WTC11 (cell line): Measurements from ENCODE around the gene HLA-DPA1. TPM values are rescaled to one million over a fixed set of nuclear protein-coding genes. Genes with fewer than 3 reads are reported as not detected.

Source experiments
- ATAC-seq: fragments of 200-7000 bp; cut with Tn5 transposase; 2 replicates; pipeline ENCODE4 v1.10.0; 2021; ENCODE audit warnings: mild to moderate bottlenecking, moderate library complexity
- CTCF ChIA-PET: fragments of 300-600 bp; sonication (Branson Sonifier 250); formaldehyde crosslinking; loops from one replicate; lab custom pipeline; 2021; ENCODE audit warnings: antibody characterized with exemption; lab: Charles Lee
- POLR2A ChIA-PET: fragments of 350-600 bp; sonication (Branson Sonifier 250); formaldehyde crosslinking; loops from one replicate; lab custom pipeline; 2021; ENCODE audit warnings: antibody characterized with exemption; lab: Charles Lee
- DNase-seq: peaks from one replicate; pipeline ENCODE4 v3.0.0; 2021; ENCODE audit warnings: low spot score
- H3K27ac Mint-ChIP-seq: 2 replicates; pipeline ENCODE4 v1.8.0; 2021; ENCODE audit warnings: mixed read lengths
- H3K27me3 Mint-ChIP-seq: 2 replicates; pipeline ENCODE4 v1.8.0; 2021; ENCODE audit warnings: low read depth, mild to moderate bottlenecking, moderate library complexity, mixed read lengths
- H3K36me3 Mint-ChIP-seq: 2 replicates; pipeline ENCODE4 v1.8.0; 2021; ENCODE audit warnings: mixed read lengths
- H3K4me1 Mint-ChIP-seq: 2 replicates; pipeline ENCODE4 v1.8.0; 2022; ENCODE audit warnings: mixed read lengths
- H3K4me3 Mint-ChIP-seq: 2 replicates; pipeline ENCODE4 v1.8.0; 2021; ENCODE audit warnings: mild to moderate bottlenecking, moderate library complexity, mixed read lengths
- H3K9me3 Mint-ChIP-seq: 2 replicates; pipeline ENCODE4 v1.8.0; 2021; ENCODE audit warnings: mixed read lengths
- ATF1 ChIP-seq: sonication (generic); formaldehyde crosslinking; IDR thresholded peaks from 2 replicates; pipeline ENCODE4 v1.8.1; 2023; ENCODE audit warnings: mild to moderate bottlenecking, moderate library complexity, missing genetic modification reagents
- E2F1 ChIP-seq: sonication (generic); formaldehyde crosslinking; IDR thresholded peaks from 2 replicates; pipeline ENCODE4 v1.8.0; 2022; ENCODE audit warnings: mild to moderate bottlenecking, missing genetic modification reagents
- E2F4 ChIP-seq: sonication (generic); formaldehyde crosslinking; IDR thresholded peaks from 2 replicates; pipeline ENCODE4 v1.8.1; 2022; ENCODE audit warnings: low read depth, mild to moderate bottlenecking, moderate library complexity, missing genetic modification reagents, borderline replicate concordance
- ETV6 ChIP-seq: sonication (generic); formaldehyde crosslinking; IDR thresholded peaks from 2 replicates; pipeline ENCODE4 v1.8.1; 2022; ENCODE audit warnings: mild to moderate bottlenecking, missing genetic modification reagents
- GABPB1 ChIP-seq: sonication (generic); formaldehyde crosslinking; IDR thresholded peaks from 2 replicates; pipeline ENCODE4 v1.8.1; 2023; ENCODE audit warnings: mild to moderate bottlenecking, missing genetic modification reagents
- GTF2I ChIP-seq: fragments of 250-450 bp; sonication (Bioruptor Pico); conservative IDR thresholded peaks from 2 replicates; pipeline ENCODE4 v1.4.0; 2021; ENCODE audit warnings: mild to moderate bottlenecking
- HMGA2 ChIP-seq: fragments of 250-450 bp; sonication (Bioruptor Pico); IDR thresholded peaks from 2 replicates; pipeline ENCODE4 v1.4.0; 2021; ENCODE audit warnings: mild to moderate bottlenecking, moderate library complexity
- IRF1 ChIP-seq: sonication (generic); formaldehyde crosslinking; IDR thresholded peaks from 2 replicates; pipeline ENCODE4 v1.8.0; 2023; ENCODE audit warnings: missing genetic modification reagents
- MLX ChIP-seq: sonication (generic); formaldehyde crosslinking; IDR thresholded peaks from 2 replicates; pipeline ENCODE4 v1.8.1; 2023; ENCODE audit warnings: mild to moderate bottlenecking, missing genetic modification reagents, moderate library complexity
- NFYB ChIP-seq: sonication (generic); formaldehyde crosslinking; conservative IDR thresholded peaks from 2 replicates; pipeline ENCODE4 v1.8.0; 2022; ENCODE audit warnings: low read depth, missing genetic modification reagents
- NR2C2 ChIP-seq: sonication (generic); formaldehyde crosslinking; IDR thresholded peaks from 2 replicates; pipeline ENCODE4 v1.8.0; 2022; ENCODE audit warnings: mild to moderate bottlenecking, missing genetic modification reagents
- RELA ChIP-seq: sonication (generic); formaldehyde crosslinking; IDR thresholded peaks from 2 replicates; pipeline ENCODE4 v1.8.1; 2022; ENCODE audit warnings: missing genetic modification reagents, mild to moderate bottlenecking, borderline replicate concordance
- SOX15 ChIP-seq: fragments of 250-450 bp; sonication (Bioruptor Pico); IDR thresholded peaks from 2 replicates; pipeline ENCODE4 v1.9.0; 2021; ENCODE audit warnings: mild to moderate bottlenecking
- STAT6 ChIP-seq: sonication (generic); formaldehyde crosslinking; conservative IDR thresholded peaks from 2 replicates; pipeline ENCODE4 v1.8.1; 2023; ENCODE audit warnings: mild to moderate bottlenecking, low read depth, missing genetic modification reagents, moderate library complexity
- TEAD1 ChIP-seq: sonication (generic); formaldehyde crosslinking; IDR thresholded peaks from 2 replicates; pipeline ENCODE4 v1.8.0; 2022; ENCODE audit warnings: mild to moderate bottlenecking, missing genetic modification reagents
- TP53 ChIP-seq: sonication (generic); formaldehyde crosslinking; IDR thresholded peaks from 2 replicates; pipeline ENCODE4 v1.8.1; 2023; ENCODE audit warnings: mild to moderate bottlenecking, missing genetic modification reagents
- ZNF121 ChIP-seq: sonication (generic); formaldehyde crosslinking; IDR thresholded peaks from 2 replicates; pipeline ENCODE4 v1.8.0; 2023; ENCODE audit warnings: missing genetic modification reagents
- ZNF138 ChIP-seq: sonication (generic); formaldehyde crosslinking; conservative IDR thresholded peaks from 2 replicates; pipeline ENCODE4 v1.8.1; 2022; ENCODE audit warnings: mild to moderate bottlenecking, moderate library complexity, missing genetic modification reagents
- ZNF263 ChIP-seq: sonication (generic); formaldehyde crosslinking; IDR thresholded peaks from 2 replicates; pipeline ENCODE4 v1.8.1; 2022; ENCODE audit warnings: low read depth, mild to moderate bottlenecking, moderate library complexity, missing genetic modification reagents
- ZNF423 ChIP-seq: fragments of 250-450 bp; sonication (Bioruptor Pico); IDR thresholded peaks from 2 replicates; pipeline ENCODE4 v2.1.2; 2022; ENCODE audit warnings: mild to moderate bottlenecking, moderate library complexity
- total RNA-seq: library from RNA; stranded (reverse); gene quantifications from 3 replicates; pipeline ENCODE4 v1.2.3, GENCODE V29; 2021
- TF ChIP-seq, protein P1 (sequence below): fragments of 250-450 bp; sonication (Bioruptor Pico); IDR thresholded peaks from 2 replicates; pipeline ENCODE4 v1.9.0; 2021; ENCODE audit warnings: mild to moderate bottlenecking
- TF ChIP-seq, protein P2 (sequence below): sonication (generic); formaldehyde crosslinking; IDR thresholded peaks from 2 replicates; pipeline ENCODE4 v1.8.1; 2022; ENCODE audit warnings: mild to moderate bottlenecking, missing genetic modification reagents, moderate library complexity, borderline replicate concordance
- TF ChIP-seq, protein P3 (sequence below): sonication (generic); formaldehyde crosslinking; IDR thresholded peaks from 2 replicates; pipeline ENCODE4 v1.8.1; 2023; ENCODE audit warnings: mild to moderate bottlenecking, missing genetic modification reagents, moderate library complexity
- TF ChIP-seq, protein P4 (sequence below): sonication (generic); formaldehyde crosslinking; IDR thresholded peaks from 2 replicates; pipeline ENCODE4 v1.8.1; 2022; ENCODE audit warnings: missing genetic modification reagents, borderline replicate concordance

The HLA-DPA1 gene
- total RNA-seq, 1 experiment from 2014 or later = 4.9 TPM

DNA sequence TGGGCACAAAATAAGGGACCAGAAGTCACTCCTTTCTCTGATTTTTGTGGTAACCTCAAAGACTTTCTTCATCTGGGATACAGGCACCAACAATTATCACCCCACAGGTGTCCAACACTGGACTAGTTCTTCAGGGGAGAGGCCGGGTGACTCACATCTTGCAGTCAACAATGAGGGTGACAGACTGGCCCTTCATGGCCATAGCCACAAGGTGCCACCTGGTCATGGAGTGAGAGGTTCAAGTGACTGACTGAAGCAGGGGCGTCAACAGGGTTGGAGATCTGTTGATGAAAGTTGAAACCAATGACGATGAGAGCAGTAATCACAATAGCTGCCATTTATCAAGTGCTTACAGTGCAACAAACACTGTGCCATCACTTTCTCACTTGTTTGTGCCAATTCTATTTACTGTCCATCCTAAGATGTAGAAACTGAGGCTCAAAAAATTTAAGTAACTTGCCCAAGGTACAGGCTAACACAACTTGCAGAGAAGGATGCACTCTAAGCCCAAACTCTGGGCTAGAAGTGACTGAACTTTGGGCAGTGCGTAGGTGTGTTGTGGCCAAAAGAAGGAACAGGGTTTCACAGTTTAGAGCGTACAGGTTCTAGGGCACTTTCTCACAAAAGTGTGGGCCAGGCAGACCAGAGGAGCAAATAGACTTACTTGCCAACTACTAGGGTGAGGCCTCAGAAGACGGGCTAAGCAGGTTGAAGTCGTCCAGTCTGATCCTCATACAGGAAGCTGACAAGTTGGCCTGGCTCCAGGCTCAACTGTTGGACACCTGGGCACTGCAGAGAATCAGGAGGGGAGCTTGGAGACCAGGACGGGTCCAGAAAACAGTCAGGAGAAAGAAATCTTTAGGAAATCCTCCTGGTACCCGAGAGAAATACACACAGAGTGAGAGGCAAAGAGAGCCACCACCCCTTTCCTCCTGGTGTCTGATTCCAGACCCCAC is 32.7 kb upstream of the HLA-DPA1 start:
- no peak overlapping the region for H3K4me3 Mint-ChIP-seq
- no peak for DNase-seq
- TF ChIP-seq, protein P1, sequence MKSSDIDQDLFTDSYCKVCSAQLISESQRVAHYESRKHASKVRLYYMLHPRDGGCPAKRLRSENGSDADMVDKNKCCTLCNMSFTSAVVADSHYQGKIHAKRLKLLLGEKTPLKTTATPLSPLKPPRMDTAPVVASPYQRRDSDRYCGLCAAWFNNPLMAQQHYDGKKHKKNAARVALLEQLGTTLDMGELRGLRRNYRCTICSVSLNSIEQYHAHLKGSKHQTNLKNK (CRISPR knock-in tag) = no peak
- no peak for TF ChIP-seq IRF1 (CRISPR knock-in tag)
- TF ChIP-seq NR2C2 (CRISPR knock-in tag) = no peak
- no peak for TF ChIP-seq GABPB1
- TF ChIP-seq, protein P2, sequence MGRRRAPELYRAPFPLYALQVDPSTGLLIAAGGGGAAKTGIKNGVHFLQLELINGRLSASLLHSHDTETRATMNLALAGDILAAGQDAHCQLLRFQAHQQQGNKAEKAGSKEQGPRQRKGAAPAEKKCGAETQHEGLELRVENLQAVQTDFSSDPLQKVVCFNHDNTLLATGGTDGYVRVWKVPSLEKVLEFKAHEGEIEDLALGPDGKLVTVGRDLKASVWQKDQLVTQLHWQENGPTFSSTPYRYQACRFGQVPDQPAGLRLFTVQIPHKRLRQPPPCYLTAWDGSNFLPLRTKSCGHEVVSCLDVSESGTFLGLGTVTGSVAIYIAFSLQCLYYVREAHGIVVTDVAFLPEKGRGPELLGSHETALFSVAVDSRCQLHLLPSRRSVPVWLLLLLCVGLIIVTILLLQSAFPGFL (CRISPR knock-in tag) = no peak
- no peak for TF ChIP-seq MLX
- TF ChIP-seq ETV6 = no peak
- no peak for TF ChIP-seq ATF1
- no peak for TF ChIP-seq ZNF423 (CRISPR knock-in tag)
- no peak for TF ChIP-seq GTF2I (CRISPR knock-in tag)
- TF ChIP-seq ZNF263 (CRISPR knock-in tag) = no peak
- TF ChIP-seq ZNF138 (CRISPR knock-in tag) = no peak
- no peak for TF ChIP-seq RELA (CRISPR knock-in tag)
- no peak for TF ChIP-seq ZNF121
- TF ChIP-seq, protein P3, sequence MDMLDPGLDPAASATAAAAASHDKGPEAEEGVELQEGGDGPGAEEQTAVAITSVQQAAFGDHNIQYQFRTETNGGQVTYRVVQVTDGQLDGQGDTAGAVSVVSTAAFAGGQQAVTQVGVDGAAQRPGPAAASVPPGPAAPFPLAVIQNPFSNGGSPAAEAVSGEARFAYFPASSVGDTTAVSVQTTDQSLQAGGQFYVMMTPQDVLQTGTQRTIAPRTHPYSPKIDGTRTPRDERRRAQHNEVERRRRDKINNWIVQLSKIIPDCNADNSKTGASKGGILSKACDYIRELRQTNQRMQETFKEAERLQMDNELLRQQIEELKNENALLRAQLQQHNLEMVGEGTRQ (CRISPR knock-in tag) = no peak
- TF ChIP-seq TP53 (CRISPR knock-in tag) = no peak
- TF ChIP-seq STAT6 (CRISPR knock-in tag) = no peak
- TF ChIP-seq, all 79 proteins: peak for 0
- peaks cover 39% of the 10 kb centered on the region for H3K9me3 Mint-ChIP-seq
- peaks cover 42% of the 10 kb centered on the region for H3K27me3 Mint-ChIP-seq
- ChIA-PET CTCF (interaction anchor here (1.0 kb wide), 1 partner anchor 26 kb away, joined by 3 read pairs; no protein-coding TSS in a partner anchor), POLR2A (no interaction called here)
- no peaks in the 10 kb centered on the region for H3K4me1 Mint-ChIP-seq
- H3K27ac Mint-ChIP-seq = no peak overlapping the region
- H3K36me3 Mint-ChIP-seq = peaks cover 17% of the 10 kb centered on the region
- ATAC-seq = no peak

- DNase-seq (no peak), ATAC-seq (no peak)
- POLR2A ChIA-PET = no interaction called here
- Mint-ChIP-seq H3K4me1 (no peaks in the 10 kb centered on the region), H3K9me3 (peaks cover 47% of the 10 kb centered on the region), H3K27me3 (peaks cover 41% of the 10 kb centered on the region), H3K27ac (no peak overlapping the region), H3K36me3 (peaks cover 25% of the 10 kb centered on the region), H3K4me3 (no peak overlapping the region)
- CTCF ChIA-PET = no interaction called here
- TF ChIP-seq E2F1 (CRISPR knock-in tag) (no peak), HMGA2 (no peak), E2F4 (CRISPR knock-in tag) (no peak), NFYB (CRISPR knock-in tag) (no peak), SOX15 (CRISPR knock-in tag) (no peak), TEAD1 (CRISPR knock-in tag) (no peak)
- TF ChIP-seq, protein P4, sequence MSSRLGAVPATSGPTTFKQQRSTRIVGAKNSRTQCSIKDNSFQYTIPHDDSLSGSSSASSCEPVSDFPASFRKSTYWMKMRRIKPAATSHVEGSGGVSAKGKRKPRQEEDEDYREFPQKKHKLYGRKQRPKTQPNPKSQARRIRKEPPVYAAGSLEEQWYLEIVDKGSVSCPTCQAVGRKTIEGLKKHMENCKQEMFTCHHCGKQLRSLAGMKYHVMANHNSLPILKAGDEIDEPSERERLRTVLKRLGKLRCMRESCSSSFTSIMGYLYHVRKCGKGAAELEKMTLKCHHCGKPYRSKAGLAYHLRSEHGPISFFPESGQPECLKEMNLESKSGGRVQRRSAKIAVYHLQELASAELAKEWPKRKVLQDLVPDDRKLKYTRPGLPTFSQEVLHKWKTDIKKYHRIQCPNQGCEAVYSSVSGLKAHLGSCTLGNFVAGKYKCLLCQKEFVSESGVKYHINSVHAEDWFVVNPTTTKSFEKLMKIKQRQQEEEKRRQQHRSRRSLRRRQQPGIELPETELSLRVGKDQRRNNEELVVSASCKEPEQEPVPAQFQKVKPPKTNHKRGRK (CRISPR knock-in tag) = no peak
Measured at GRCh38 chr6:33105386-33105785, 31.9 kb upstream of the HLA-DPA1 start.
